Ovary (tissue), 3 donors: ENCODE measurements around the gene C7.

Source experiments
- EP300 ChIP-seq: sonication (generic); formaldehyde crosslinking; IDR thresholded peaks from one replicate; pipeline ENCODE4 v1.6.1; 2017; ENCODE audit warnings: antibody characterized with exemption
- POLR2A ChIP-seq: fragments of 450-650 bp; IDR thresholded peaks from one replicate; pipeline ENCODE4 v1.6.1; 2017; ENCODE audit warnings: antibody characterized with exemption, mild to moderate bottlenecking, moderate library complexity
- TF ChIP-seq, protein P1 (sequence below), 3 donors: fragments of 450-650 bp in 2 of 3; fragments of 200-600 bp in 1 of 3; IDR thresholded peaks; one replicate each; pipeline versions ENCODE4 v1.5.1 to v1.8.0; 2016 to 2022; ENCODE audit warnings: antibody characterized with exemption in 3 of 3, mild to moderate bottlenecking in 1 of 3
- donor health status: DM: no; HTN: no; CAD: no.

DNA sequence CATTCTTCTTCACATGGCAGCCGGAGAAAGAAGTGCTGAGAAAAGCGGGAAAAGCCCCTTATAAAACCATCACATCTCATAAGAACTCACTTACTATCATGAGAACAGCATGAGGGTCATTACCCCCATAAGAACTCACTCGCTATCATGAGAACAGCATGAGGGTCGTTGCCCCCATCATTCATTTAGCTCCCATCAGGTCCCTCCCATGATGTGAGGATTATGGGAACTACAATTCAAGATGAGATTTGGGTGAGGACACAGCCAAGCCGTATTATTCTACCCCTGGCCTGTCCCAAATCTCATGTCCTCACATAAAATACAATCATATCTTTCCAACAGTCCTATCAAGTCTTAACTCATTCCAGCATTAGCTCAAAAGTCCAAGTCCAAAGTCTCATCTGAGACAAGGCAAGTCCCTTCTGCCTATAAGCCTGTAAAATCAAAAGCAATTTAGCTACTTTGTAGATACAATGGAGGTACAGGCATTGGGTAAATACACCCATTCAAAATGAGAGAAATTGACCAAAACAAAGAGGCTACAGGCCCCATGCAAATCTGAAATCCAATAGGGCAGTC lies 82.8 kb downstream of the C7 start:
- TF ChIP-seq, protein P1, sequence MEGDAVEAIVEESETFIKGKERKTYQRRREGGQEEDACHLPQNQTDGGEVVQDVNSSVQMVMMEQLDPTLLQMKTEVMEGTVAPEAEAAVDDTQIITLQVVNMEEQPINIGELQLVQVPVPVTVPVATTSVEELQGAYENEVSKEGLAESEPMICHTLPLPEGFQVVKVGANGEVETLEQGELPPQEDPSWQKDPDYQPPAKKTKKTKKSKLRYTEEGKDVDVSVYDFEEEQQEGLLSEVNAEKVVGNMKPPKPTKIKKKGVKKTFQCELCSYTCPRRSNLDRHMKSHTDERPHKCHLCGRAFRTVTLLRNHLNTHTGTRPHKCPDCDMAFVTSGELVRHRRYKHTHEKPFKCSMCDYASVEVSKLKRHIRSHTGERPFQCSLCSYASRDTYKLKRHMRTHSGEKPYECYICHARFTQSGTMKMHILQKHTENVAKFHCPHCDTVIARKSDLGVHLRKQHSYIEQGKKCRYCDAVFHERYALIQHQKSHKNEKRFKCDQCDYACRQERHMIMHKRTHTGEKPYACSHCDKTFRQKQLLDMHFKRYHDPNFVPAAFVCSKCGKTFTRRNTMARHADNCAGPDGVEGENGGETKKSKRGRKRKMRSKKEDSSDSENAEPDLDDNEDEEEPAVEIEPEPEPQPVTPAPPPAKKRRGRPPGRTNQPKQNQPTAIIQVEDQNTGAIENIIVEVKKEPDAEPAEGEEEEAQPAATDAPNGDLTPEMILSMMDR (IDR thresholded peaks at IDR 0.05), result no peak
- no peak for TF ChIP-seq POLR2A
- TF ChIP-seq EP300, result no peak
